K562 (cell line): Measurements from ENCODE around the gene CHMP2A. TPM values are rescaled to one million over a fixed set of nuclear protein-coding genes. Genes with fewer than 3 reads are reported as not detected.

Experiments used
- ARID1B ChIP-seq: fragments of 450-650 bp; IDR thresholded peaks from 2 replicates; pipeline ENCODE4 v1.6.1; 2016; ENCODE audit warnings: antibody characterized with exemption, mild to moderate bottlenecking, inconsistent platforms
- KDM2B ChIP-seq: fragments of 250-450 bp; sonication (Bioruptor Pico); IDR thresholded peaks from 2 replicates; pipeline ENCODE4 v1.8.0; 2021; ENCODE audit warnings: mild to moderate bottlenecking, moderate library complexity
- KDM4B ChIP-seq, 2 experiments: fragments of 450-650 bp in 1 of 2; sonication (generic) in 1 of 2; IDR thresholded peaks; 2 replicates each; pipeline ENCODE4 v1.6.1; 2016 to 2017; ENCODE audit warnings: borderline replicate concordance in 2 of 2, antibody characterized with exemption in 1 of 2, low read depth in 1 of 2, mild to moderate bottlenecking in 1 of 2
- MYBL2 ChIP-seq, 2 experiments: fragments of 450-650 bp in 1 of 2; sonication (generic) in 1 of 2; formaldehyde crosslinking in 1 of 2; IDR thresholded peaks; 2 replicates each; pipeline versions ENCODE4 v1.6.1 to v1.8.1; 2017 to 2022; ENCODE audit warnings: borderline replicate concordance in 1 of 2, inconsistent platforms in 1 of 2, low read depth in 1 of 2, mild to moderate bottlenecking in 1 of 2, missing genetic modification reagents in 1 of 2, moderate library complexity in 1 of 2
- NFIC ChIP-seq: fragments of 450-650 bp; IDR thresholded peaks from 2 replicates; pipeline ENCODE4 v1.6.1; 2017; ENCODE audit warnings: mild to moderate bottlenecking, inconsistent platforms
- POLR3G ChIP-seq: IDR thresholded peaks from 2 replicates; pipeline ENCODE4 v1.6.1; 2011; ENCODE audit not compliant: insufficient read length, insufficient replicate concordance; ENCODE audit errors: extremely low read depth
- SLC30A9 ChIP-seq: fragments of 250-450 bp; sonication (Bioruptor Pico); IDR thresholded peaks from 2 replicates; pipeline ENCODE4 v1.8.0; 2022; ENCODE audit warnings: mild to moderate bottlenecking, moderate library complexity
- ZNF408 ChIP-seq: fragments of 250-450 bp; sonication (Bioruptor Pico); IDR thresholded peaks from 2 replicates; pipeline ENCODE4 v1.4.0; 2020; ENCODE audit warnings: low read depth, mild to moderate bottlenecking, moderate library complexity
- ZNF436 ChIP-seq: fragments of 250-450, 450-650 bp; sonication (Bioruptor Pico); formaldehyde crosslinking; IDR thresholded peaks from 2 replicates; pipeline ENCODE4 v1.7.0; 2020; ENCODE audit warnings: mild to moderate bottlenecking
- ZNF57 ChIP-seq: fragments of 450-650 bp; formaldehyde crosslinking; IDR thresholded peaks from 2 replicates; pipeline ENCODE4 v1.4.0; 2020; ENCODE audit warnings: mild to moderate bottlenecking, moderate library complexity
- polyA plus RNA-seq, 8 experiments: library from polyadenylated mRNA; depleted of rRNA in 4 of 8; stranded (reverse) in 5 of 8; unstranded in 3 of 8; fragments of >200 nt; fragmentation: Nextera tagmentation in 2 of 8; fragmentation: Illumina TruSeq in 1 of 8; extraction: Ambion mirVana in 2 of 8; extraction: Trizol in 1 of 8; gene quantifications; 2 replicates each; pipeline versions ENCODE4 v1.2.1 to v1.2.3, GENCODE V29; 2011 to 2014; ENCODE audit warnings: inconsistent platforms in 1 of 8, missing spikeins in 1 of 8
- total RNA-seq, 7 experiments: library from RNA; depleted of rRNA in 6 of 7; stranded (reverse); fragments of >200 nt in 6 of 7; fragmentation: Illumina TruSeq in 2 of 7; extraction: Trizol in 2 of 7; gene quantifications; 2 replicates each; pipeline versions ENCODE4 v1.2.1 to v1.2.3, GENCODE V29; 2011 to 2021; ENCODE audit warnings: low replicate concordance in 1 of 7
- TF ChIP-seq, protein P1 (sequence below): fragments of 450-650 bp; IDR thresholded peaks from 2 replicates; pipeline ENCODE4 v1.6.1; 2016; ENCODE audit warnings: low read depth
- TF ChIP-seq, protein P2 (sequence below): sonication (generic); formaldehyde crosslinking; IDR thresholded peaks from 2 replicates; pipeline ENCODE4 v1.8.1; 2023; ENCODE audit warnings: mild to moderate bottlenecking, missing genetic modification reagents
- TF ChIP-seq, protein P3 (sequence below): fragments of 450-650 bp; IDR thresholded peaks from 2 replicates; pipeline ENCODE4 v1.6.1; 2016; ENCODE audit warnings: low read depth, mild to moderate bottlenecking, moderate library complexity

Gene CHMP2A
- total and polyA plus RNA-seq, 9 of the 15 experiments (the other 6 are each of a cell fraction or from before 2014, with no cell fraction given) = 57.6 to 159 (median 87.2) TPM

DNA sequence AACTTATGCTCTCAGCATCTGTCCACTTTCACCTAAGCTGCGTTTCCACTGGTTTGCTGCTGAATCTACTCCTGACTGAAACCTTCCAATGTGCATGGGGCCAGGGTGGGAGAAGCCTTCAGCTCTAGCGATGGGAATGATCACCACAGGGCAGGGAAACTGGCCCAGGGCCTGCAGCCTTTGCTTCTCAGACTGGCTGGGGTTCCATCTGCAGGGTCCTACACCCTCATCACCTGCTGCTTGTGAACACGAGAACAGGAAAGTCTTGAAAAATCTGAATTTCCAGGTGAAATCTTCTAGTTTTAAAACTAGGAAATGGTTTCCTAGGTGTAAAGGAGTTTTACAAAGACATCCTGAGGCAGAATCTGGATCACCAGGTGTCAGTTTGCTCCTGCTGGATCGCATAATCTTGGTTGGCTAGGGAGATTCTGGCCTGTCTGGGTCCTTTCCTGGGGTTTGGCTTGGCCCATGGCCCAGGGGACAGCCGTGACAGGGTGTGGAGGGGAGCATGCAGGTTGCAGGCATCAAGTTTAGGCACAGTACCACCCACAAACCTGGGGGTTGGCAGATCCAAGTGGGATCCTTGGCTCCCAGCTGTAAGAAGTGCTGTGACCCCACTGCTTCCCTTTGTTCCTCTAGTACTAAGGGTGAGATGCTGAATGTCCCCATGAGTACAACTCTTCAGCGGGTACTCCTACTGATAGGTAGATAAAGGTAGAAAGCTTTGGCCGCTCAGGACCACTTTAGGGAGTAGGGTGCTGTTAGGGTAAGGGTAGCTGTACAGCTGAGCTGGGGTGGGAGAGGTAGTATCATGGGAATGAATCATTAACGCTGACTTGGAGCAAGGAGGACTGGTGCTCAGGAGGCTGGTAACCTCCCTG lies 5.3 kb upstream of the CHMP2A start (continued):
- TF ChIP-seq KDM4B (IDR thresholded peaks at IDR 0.05; ENCODE audit: borderline replicate concordance in 2 of 2, low read depth in 1 of 2) = no peak
- no peak for TF ChIP-seq POLR3G
- TF ChIP-seq KDM2B = no peak
- TF ChIP-seq SLC30A9 (CRISPR knock-in tag) = no peak
- TF ChIP-seq MYBL2 (IDR thresholded peaks at IDR 0.05; ENCODE audit: low read depth) = no peak
- no peak for TF ChIP-seq MYBL2 (CRISPR knock-in tag; IDR thresholded peaks at IDR 0.05; ENCODE audit: borderline replicate concordance)
- TF ChIP-seq ARID1B = no peak
- TF ChIP-seq ZNF408 (CRISPR knock-in tag) = no peak
- TF ChIP-seq, protein P1, sequence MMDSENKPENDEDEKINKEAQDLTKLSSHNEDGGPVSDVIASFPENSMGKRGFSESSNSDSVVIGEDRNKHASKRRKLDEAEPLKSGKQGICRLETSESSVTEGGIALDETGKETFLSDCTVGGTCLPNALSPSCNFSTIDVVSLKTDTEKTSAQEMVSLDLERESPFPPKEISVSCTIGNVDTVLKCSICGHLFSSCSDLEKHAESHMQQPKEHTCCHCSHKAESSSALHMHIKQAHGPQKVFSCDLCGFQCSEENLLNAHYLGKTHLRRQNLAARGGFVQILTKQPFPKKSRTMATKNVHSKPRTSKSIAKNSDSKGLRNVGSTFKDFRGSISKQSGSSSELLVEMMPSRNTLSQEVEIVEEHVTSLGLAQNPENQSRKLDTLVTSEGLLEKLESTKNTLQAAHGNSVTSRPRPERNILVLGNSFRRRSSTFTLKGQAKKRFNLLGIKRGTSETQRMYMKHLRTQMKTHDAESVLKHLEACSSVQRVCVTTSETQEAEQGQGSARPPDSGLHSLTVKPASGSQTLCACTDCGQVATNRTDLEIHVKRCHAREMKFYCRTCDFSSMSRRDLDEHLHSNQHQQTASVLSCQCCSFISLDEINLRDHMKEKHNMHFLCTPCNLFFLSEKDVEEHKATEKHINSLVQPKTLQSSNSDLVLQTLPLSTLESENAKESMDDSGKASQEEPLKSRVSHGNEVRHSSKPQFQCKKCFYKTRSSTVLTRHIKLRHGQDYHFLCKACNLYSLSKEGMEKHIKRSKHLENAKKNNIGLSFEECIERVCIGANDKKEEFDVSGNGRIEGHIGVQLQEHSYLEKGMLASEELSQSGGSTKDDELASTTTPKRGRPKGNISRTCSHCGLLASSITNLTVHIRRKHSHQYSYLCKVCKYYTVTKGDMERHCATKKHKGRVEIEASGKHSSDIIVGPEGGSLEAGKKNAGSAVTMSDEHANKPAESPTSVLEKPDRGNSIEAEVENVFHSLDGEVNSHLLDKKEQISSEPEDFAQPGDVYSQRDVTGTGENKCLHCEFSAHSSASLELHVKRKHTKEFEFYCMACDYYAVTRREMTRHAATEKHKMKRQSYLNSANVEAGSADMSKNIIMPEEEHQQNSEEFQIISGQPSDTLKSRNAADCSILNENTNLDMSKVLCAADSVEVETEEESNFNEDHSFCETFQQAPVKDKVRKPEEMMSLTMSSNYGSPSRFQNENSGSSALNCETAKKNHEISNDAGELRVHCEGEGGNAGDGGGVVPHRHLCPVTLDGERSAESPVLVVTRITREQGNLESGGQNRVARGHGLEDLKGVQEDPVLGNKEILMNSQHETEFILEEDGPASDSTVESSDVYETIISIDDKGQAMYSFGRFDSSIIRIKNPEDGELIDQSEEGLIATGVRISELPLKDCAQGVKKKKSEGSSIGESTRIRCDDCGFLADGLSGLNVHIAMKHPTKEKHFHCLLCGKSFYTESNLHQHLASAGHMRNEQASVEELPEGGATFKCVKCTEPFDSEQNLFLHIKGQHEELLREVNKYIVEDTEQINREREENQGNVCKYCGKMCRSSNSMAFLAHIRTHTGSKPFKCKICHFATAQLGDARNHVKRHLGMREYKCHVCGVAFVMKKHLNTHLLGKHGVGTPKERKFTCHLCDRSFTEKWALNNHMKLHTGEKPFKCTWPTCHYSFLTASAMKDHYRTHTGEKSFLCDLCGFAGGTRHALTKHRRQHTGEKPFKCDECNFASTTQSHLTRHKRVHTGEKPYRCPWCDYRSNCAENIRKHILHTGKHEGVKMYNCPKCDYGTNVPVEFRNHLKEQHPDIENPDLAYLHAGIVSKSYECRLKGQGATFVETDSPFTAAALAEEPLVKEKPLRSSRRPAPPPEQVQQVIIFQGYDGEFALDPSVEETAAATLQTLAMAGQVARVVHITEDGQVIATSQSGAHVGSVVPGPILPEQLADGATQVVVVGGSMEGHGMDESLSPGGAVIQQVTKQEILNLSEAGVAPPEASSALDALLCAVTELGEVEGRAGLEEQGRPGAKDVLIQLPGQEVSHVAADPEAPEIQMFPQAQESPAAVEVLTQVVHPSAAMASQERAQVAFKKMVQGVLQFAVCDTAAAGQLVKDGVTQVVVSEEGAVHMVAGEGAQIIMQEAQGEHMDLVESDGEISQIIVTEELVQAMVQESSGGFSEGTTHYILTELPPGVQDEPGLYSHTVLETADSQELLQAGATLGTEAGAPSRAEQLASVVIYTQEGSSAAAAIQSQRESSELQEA = no peak
- TF ChIP-seq, protein P2, sequence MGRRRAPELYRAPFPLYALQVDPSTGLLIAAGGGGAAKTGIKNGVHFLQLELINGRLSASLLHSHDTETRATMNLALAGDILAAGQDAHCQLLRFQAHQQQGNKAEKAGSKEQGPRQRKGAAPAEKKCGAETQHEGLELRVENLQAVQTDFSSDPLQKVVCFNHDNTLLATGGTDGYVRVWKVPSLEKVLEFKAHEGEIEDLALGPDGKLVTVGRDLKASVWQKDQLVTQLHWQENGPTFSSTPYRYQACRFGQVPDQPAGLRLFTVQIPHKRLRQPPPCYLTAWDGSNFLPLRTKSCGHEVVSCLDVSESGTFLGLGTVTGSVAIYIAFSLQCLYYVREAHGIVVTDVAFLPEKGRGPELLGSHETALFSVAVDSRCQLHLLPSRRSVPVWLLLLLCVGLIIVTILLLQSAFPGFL (CRISPR knock-in tag) = no peak
- no peak for TF ChIP-seq ZNF436
- TF ChIP-seq NFIC = no peak
- TF ChIP-seq, protein P3, sequence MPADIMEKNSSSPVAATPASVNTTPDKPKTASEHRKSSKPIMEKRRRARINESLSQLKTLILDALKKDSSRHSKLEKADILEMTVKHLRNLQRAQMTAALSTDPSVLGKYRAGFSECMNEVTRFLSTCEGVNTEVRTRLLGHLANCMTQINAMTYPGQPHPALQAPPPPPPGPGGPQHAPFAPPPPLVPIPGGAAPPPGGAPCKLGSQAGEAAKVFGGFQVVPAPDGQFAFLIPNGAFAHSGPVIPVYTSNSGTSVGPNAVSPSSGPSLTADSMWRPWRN = no peak
- TF ChIP-seq ZNF57 (CRISPR knock-in tag) = no peak
